ENCODE measurements around the gene RAB5A.

The RAB5A gene

DNA sequence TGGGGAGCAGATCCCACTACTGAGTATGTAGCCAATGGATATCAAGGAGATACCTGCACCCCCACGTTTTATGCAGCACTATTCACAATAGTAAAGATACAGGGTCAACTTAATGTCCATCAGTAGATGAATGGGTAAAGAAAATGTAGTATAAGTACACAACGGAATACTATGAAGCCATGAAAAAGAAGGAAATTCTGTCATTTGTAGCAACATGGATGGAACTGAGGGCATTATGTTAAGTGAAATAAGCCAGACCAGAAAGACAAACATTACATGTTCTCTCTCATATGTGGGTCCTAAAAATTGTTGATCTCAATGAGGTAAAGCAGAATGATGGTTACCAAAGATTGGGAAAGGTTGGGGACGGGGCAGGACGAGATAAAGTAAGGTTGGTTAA is 50.6 kb downstream of the RAB5A start:
- TF ChIP-seq, protein P1, sequence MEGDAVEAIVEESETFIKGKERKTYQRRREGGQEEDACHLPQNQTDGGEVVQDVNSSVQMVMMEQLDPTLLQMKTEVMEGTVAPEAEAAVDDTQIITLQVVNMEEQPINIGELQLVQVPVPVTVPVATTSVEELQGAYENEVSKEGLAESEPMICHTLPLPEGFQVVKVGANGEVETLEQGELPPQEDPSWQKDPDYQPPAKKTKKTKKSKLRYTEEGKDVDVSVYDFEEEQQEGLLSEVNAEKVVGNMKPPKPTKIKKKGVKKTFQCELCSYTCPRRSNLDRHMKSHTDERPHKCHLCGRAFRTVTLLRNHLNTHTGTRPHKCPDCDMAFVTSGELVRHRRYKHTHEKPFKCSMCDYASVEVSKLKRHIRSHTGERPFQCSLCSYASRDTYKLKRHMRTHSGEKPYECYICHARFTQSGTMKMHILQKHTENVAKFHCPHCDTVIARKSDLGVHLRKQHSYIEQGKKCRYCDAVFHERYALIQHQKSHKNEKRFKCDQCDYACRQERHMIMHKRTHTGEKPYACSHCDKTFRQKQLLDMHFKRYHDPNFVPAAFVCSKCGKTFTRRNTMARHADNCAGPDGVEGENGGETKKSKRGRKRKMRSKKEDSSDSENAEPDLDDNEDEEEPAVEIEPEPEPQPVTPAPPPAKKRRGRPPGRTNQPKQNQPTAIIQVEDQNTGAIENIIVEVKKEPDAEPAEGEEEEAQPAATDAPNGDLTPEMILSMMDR (IDR thresholded peaks at IDR 0.05; ENCODE audit: low read depth, low read length) = no peak
- Histone ChIP-seq H3K9me3 (ENCODE audit: severe bottlenecking) (no peaks in the 10 kb centered on the region), H3K27me3 (ENCODE audit: insufficient read depth, low read depth, severe bottlenecking) (no peaks in the 10 kb centered on the region), H3K4me3 (ENCODE audit: low read depth, low read length) (no peak overlapping the region), H3K27ac (no peak overlapping the region), H3K36me3 (no peaks in the 10 kb centered on the region)
- DNase-seq = no peak

DNA sequence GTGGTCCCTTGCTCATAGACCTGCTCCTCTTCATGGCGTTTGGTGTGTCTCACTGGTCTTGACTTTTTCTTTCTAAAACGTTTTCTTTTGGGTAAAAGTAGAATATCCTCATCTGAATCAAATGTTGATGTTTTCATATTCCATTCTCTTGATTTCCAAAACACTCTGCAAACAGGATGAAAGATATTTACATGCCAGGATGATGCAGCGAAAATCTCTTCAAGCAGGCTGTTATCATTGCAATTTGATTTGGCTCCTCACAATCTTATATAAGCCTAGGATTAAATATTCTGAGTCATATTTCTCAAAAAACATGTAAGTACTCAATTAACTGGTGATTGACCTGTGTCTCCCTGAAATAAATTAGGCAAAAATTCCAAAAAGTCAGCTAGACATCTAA is 55.0 kb downstream of the RAB5A start:
- Histone ChIP-seq H3K9me3 (ENCODE audit: severe bottlenecking) (no peaks in the 10 kb centered on the region), H3K27me3 (ENCODE audit: insufficient read depth, low read depth, severe bottlenecking) (no peaks in the 10 kb centered on the region), H3K4me3 (ENCODE audit: low read depth, low read length) (no peak overlapping the region), H3K36me3 (no peaks in the 10 kb centered on the region), H3K27ac (no peak overlapping the region)
- DNase-seq = no peak
- TF ChIP-seq, protein P1 (IDR thresholded peaks at IDR 0.05; ENCODE audit: low read depth, low read length) = no peak

DNA sequence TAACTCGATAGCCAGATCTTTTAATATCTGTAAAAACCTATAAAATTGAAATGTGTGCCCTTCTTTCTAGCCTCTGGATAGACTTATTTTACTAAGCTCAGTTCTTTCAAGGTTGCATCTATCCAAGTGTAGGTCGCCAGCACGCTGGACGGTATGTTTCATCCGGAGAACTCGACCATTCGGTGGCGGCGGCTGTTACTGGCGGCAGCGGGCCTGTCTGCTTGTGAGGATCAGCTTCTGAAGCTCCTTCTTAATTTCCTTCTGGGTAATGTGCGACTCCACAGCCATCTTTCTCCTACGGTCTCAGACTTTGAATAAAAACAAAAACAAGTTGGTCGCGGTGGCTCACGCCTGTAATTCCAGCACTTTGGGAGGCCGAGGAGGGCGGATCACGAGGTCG is 61.1 kb downstream of the RAB5A start:
- H3K27me3 ChIP-seq (ENCODE audit: insufficient read depth, low read depth, severe bottlenecking) = no peaks in the 10 kb centered on the region
- TF ChIP-seq, protein P1 (IDR thresholded peaks at IDR 0.05; ENCODE audit: low read depth, low read length) = no peak
- no peak for DNase-seq
- H3K9me3 ChIP-seq (ENCODE audit: severe bottlenecking) = no peaks in the 10 kb centered on the region
- H3K36me3 ChIP-seq = no peaks in the 10 kb centered on the region
- no peak overlapping the region for H3K4me3 ChIP-seq (ENCODE audit: low read depth, low read length)
- no peak overlapping the region for H3K27ac ChIP-seq

DNA sequence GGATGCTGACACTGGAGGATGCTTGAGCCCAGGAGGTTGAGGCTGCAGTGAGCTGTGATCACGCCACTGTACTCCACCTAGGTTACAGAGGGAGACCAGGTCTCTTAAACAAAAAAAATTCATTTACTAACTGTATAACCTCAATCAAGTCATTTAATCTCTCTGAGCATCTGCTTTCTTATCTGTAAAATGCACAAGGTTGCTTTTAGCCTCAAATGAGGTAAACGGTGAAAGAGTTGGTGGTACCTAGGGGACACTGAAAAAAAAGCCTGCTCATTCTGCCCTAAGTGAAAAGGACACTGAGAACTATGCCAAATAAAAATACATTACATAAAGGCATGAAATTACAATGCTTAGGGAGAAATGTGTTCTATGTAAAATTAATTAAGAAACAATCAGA is 61.7 kb downstream of the RAB5A start:
- Histone ChIP-seq H3K27me3 (ENCODE audit: insufficient read depth, low read depth, severe bottlenecking) (no peaks in the 10 kb centered on the region), H3K4me3 (ENCODE audit: low read depth, low read length) (no peak overlapping the region), H3K27ac (no peak overlapping the region), H3K36me3 (no peaks in the 10 kb centered on the region), H3K9me3 (ENCODE audit: severe bottlenecking) (no peaks in the 10 kb centered on the region)
- TF ChIP-seq, protein P1 (IDR thresholded peaks at IDR 0.05; ENCODE audit: low read depth, low read length) = no peak
- no peak for DNase-seq

DNA sequence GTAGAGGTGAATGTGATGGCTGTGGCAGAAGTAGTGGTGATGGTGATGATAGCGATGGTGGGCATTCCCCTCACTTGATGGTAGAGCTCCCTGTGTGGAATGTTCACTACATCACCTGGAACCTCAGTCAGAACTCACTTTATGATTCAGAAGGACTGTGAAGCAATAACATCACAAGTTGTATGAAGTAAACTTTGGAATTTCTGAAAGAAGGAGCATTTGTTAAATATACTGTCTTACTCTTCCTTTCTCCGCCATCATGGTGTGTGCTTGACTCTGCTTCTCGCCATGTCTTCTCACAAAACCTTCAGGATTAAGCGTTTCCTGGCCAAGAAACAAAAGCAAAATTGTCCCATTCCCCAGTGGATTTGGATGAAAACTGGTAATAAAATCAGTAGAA is 65.3 kb downstream of the RAB5A start, which contains the start of gene PP2D1:
Gene PP2D1, minus strand, starts transcription at position 101 of the 400 bp plus-strand sequence. CDS start 192 bp downstream, outside the sequence.
- Histone ChIP-seq H3K4me3 (ENCODE audit: low read depth, low read length) (no peak within 1 kb of the TSS), H3K27me3 (ENCODE audit: insufficient read depth, low read depth, severe bottlenecking) (no peaks in the 10 kb centered on the region), H3K36me3 (no peaks in the 10 kb centered on the region), H3K27ac (no peak within 1 kb of the TSS), H3K9me3 (ENCODE audit: severe bottlenecking) (no peaks in the 10 kb centered on the region)
- DNase-seq = no peak
- TF ChIP-seq, protein P1 (IDR thresholded peaks at IDR 0.05; ENCODE audit: low read depth, low read length) = no peak

DNA sequence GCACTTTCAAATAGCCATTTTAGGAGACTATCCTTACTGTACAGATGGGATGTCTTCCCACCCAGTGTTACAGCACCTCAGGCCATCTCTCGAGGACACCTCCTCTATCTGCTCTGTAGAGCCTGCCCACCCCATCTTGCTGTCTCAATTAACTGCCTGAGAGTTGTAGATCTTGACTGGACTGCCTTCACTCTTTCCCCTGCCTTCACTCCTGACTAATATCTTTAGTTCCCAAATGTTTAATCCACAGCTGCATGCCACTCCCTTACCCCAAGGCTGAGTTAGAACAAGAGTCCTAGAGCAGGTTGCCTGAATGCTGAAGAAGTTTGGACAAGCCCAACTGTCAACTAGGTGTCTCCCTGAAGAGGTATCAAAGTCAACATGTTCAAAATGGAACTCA is 66.5 kb downstream of the RAB5A start:
- no peaks in the 10 kb centered on the region for H3K9me3 ChIP-seq (ENCODE audit: severe bottlenecking)
- no peak for DNase-seq
- H3K36me3 ChIP-seq = no peaks in the 10 kb centered on the region
- no peak overlapping the region for H3K4me3 ChIP-seq (ENCODE audit: low read depth, low read length)
- no peak overlapping the region for H3K27ac ChIP-seq
- no peaks in the 10 kb centered on the region for H3K27me3 ChIP-seq (ENCODE audit: insufficient read depth, low read depth, severe bottlenecking)
- TF ChIP-seq, protein P1 (IDR thresholded peaks at IDR 0.05; ENCODE audit: low read depth, low read length) = no peak
